ENCODE data around the gene GFER.
"Not testable (repeated sequence)": the region's sequence is repeated elsewhere in the genome, so short reads cannot be mapped to it uniquely, and the experiment has no call there.

Gene GFER

DNA sequence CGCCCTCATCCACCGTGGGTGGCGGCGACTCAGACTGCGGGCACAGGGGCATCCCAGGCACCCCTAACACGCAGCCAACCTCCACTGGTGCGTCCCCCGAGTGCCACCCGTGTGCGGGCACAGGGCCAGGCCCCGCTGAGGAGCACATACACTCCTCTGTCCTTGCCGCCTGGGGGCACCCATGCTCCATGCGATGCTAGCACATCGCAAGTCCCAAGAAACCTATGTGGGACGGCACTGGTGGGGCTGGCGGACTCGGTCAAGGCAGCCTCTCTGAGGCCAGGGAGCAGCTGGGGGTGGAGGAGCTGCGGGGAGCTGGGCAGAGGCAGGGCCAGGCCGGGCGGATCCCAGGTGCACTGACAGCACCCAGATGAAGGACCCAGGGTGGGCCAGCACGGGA, 21.7 kb downstream of the GFER start:
- no peak for DNase-seq (ENCODE audit: low read depth)

DNA sequence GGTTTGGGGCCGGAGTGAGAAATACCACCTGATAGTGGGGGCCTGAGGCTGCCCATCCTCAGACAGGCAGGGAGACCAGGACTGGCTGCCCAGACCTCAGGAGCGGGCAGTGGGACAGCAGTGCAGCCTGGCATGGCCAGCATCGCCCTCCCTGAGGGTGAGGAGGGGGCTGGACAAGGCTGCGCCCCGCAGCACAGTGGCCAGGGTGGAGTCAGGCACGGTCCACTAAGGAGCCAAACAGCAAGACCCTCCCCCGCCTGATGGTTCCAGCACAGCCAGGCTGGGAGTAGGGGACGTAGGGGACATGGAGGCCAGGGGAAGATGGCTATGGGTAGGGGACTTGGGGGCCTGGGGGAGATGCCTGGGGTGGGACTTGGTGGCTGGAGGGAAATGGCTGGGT, 22.3 kb downstream of the GFER start:
- DNase-seq (ENCODE audit: low read depth) = no peak

- no peak for DNase-seq (ENCODE audit: low read depth)
These were observed 23.3 kb downstream of the GFER start for GRCh38 chr16:2007081-2007836.

DNA sequence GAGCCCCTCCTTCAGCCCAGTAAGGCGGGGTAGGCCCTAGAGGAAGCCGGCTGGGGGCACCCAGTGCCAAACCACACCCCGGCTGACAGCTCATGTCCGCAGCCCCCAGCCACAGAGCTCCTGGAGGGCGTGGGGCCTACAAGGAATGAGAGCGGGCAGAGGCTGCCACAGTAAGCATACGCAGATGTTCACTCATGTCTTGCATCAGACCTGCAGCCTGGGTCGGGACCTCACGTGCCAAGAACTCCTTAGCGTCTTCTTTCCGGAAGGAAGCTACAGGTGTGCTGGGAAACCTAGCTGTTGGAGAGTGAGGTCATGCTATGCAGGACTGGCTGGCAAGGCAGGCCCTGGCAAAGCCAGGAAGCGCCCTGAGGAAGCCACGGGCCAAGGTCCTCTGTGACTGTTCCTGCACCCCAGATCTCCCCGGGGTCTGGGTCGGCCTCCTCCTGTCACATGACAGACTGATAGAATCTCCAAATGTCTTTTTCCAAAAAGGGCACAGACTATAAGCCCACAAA, 24.1 kb downstream of the GFER start:
- no peak for DNase-seq (ENCODE audit: low read depth)

DNA sequence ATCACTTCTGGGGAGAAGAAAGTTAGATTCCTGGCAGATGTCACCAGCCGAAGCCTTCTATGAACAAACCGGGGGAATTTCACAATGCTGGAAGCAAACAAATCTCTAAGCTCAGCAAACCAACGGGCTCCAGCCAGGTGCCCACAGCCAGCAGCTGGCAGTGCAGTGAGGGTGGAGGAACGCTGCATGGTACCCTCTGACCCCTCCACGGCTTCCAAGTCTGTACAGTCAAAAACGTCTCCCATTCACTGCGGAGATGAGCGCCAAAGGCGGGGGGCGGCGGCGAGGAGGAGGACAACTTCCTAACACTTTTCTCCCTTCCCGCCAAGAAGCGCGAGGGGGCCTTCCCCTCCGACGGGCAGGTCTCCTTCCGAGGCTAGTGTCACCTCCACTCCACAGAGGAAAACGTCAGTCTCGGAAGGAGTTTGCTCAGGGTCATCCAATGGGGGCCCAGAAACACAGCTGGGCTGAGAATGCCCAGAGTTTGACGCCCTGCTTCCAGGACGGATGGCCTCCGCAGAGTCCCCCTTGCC, 24.7 kb downstream of the GFER start:
- DNase-seq (ENCODE audit: low read depth) = no peak

GRCh38 chr16:2009164-2009711, 25.2 kb downstream of the GFER start:
- DNase-seq (ENCODE audit: low read depth) = no peak

DNA sequence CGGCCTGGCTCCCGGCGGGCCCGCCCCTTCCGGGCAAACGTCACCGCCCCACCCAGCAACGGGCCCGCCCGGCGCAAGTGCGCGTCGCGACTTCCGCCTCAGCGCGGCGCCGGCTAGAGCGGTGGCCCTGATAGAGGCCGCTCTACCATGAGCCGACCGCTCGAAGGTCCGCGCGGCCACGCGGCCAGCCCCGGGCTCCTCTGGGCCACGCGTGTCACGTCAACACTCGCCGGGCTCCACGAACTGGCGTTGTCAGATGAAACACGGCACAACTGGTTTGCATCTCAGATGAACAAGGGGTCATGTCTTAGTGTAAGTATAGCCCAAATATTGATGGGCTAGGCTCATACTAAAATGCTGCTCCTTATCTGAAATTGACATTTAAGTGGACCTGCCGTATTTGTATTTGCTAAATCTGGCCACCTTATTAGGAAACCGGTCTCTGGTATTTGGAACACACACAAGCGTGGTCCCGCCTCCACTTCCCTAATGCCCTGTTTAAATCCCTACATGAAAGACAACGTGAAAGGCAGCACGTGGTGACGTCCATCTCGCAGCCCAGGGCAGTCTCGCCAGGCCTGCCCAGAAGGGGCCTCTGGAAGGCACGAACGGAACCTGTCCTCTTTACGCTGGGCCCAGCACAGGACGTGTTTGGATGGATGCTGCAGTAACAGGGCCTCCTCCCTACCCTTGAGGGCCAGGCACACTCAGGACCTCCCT, 26.0 kb downstream of the GFER start, which contains the start of gene ZNF598:
Gene ZNF598, minus strand, starts transcription at position 31 of the 720 bp plus-strand sequence.
- peak; percentile 68 for DNase-seq (ENCODE audit: low read depth)

- not testable (repeated sequence) for DNase-seq (ENCODE audit: low read depth)
These were observed 27.7 kb downstream of the GFER start for GRCh38 chr16:2011726-2012125.

DNA sequence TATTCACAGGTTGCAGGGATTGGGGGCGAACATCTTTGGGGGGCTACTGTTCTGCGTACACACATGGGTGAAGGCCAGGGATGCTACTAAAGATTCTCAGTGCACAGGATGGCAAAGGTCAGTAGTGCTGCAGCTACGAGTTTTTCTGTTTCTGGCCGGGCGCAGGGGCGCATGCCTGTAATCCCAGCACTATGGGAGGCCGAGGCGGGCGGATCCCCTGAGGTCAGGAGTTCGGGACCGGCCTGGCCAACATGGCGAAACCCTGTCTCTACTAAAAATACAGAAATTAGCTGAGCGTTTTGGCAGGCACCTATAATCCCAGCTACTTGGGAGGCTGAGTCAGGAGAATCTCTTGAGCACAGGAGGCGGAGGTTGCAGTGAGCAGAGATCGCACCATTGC, 29.5 kb downstream of the GFER start:
- DNase-seq (ENCODE audit: low read depth) = no peak

DNA sequence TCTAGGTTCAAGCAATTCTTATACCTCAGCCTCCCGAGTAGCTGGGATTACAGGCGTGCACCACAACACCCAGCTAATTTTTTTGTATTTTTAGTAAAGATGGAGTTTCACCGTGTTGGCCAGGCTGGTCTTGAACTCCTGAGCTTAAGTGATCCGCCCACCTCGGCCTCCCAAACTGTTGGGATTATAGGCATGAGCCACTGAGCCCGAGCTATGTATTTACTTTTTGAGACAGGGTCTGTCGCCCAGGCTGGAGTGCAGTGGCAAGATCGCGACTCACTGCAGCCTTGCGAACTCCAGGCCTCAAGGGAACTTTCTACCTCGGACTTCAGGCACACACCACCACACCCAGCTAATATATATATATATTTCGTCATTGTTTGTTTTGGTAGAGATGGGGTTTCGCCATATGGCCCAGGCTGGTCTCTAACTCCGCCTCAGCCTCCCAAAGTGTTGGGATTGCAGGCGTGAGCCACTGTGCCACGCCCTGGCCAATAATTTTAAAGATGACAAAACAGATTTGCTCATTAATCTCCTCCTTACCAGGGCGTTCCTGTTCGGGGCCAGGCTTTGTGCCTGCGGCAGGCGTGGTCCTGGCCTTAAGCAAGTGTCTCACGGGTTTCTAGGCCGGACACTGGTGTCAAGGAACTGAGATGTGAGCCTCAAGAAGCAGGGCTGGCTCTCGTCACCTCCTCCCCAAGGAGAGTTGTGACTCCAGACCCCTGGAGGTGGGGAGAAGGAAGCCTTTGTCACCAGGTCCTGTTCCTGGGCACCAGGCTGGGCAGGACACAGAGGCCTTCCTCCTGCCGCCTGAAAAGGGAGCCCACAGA, 31.3 kb downstream of the GFER start:
- no peak for DNase-seq (ENCODE audit: low read depth)

- DNase-seq (ENCODE audit: low read depth) = no peak
These were observed 31.9 kb downstream of the GFER start for GRCh38 chr16:2015947-2016208.

- DNase-seq (ENCODE audit: low read depth) = no peak
These were observed 32.5 kb downstream of the GFER start for GRCh38 chr16:2016407-2016922.

GRCh38 chr16:2019518-2019920, 35.5 kb downstream of the GFER start, which contains the start of gene NPW:
Gene NPW (plus strand): TSS chr16:2019785.
- DNase-seq (ENCODE audit: low read depth) = no peak

GRCh38 chr16:2019921-2020831, 36.2 kb downstream of the GFER start:
- DNase-seq (ENCODE audit: low read depth) = no peak

DNA sequence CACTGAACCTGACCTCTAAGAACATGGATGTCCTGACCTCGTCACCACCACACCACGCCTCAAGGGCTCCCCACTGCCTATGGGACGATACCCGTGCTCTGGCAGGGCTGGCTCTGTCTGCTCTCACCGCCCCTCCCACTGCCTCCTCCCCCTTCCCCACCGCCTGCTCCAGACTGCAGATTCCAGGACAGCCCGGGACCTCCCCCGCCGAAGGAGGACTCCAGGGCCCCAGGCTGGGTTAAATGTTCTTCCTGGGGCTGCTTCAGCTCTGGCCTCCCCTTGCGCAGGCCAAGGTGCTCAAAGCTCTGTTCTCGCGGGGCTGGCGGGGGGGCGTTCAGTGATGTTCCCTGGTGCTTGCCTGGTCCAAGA, 38.7 kb downstream of the GFER start:
- no peak for DNase-seq (ENCODE audit: low read depth)

GRCh38 chr16:2023092-2024031, 39.4 kb downstream of the GFER start:
- DNase-seq (ENCODE audit: low read depth) = peak; percentile 94

DNA sequence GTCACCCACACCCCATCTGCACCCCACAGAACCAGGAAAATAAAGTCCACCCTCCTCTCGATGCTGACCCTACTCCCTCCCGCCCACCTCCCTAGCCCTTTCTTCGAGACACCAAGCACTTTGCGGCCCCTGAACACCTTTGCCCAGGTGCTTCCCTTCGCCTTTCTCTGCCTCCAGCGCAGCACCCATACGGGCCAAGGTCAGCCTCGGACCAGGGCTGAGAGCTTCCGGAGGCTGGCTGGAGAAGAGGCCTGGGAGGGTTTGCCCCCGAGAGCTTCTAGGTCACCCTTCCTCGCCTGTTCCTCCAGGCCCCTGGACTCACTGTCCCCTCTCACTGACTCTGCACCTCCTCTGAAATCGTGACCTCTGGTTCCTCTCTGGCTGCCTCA, 40.0 kb downstream of the GFER start:
- no peak for DNase-seq (ENCODE audit: low read depth)

DNA sequence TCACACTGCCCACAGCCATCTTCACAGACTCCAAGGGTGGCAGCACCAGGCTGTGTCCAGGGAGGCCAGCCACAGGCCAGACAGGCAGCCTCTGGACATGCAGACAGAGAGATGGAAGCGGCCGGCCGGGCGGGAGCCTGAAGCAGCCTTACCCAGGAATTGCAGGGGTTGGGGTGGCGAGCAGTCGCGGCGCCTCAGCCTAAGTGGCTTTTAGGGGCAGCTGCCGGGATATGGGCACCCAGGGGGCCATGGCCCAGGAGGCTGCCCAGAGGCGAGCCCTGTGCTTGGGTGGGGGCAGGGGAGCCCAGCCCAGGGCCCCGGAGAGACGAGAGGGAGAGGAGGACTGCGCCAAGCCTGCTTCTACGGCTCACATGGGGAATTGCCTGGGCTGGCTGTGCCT, 41.3 kb downstream of the GFER start:
- DNase-seq (ENCODE audit: low read depth) = no peak

DNA sequence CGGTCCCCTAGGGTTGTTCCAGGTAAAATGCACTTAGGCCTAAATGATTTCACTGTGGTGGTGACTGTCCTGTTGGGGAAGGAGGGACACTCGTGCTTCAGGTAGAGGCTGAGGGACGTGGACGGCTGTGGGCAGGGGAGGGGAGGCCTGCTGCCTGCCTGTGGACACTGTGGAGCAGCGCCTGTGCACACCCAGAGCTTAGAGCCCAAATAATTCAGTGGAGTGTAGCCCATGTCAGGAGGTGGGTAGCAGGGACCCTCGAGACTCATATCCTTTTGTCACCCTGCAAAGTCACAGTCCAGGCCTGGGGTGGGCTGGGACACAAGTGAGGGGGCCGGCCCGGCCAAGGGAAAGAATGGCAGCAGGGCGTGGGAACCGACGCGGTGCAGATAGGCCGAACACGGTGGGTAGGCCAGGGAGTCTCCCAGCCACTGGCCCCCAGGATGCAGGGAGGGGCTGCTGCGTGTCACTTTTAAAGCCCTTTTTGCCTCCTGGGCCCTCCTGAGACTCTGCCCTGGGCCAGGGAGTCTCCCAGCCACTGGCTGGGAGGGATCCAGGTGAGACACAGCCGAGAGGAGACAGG, 42.0 kb downstream of the GFER start:
- no peak for DNase-seq (ENCODE audit: low read depth)
